ENCODE measurements around the gene PLEKHG4B.

The PLEKHG4B gene

DNA sequence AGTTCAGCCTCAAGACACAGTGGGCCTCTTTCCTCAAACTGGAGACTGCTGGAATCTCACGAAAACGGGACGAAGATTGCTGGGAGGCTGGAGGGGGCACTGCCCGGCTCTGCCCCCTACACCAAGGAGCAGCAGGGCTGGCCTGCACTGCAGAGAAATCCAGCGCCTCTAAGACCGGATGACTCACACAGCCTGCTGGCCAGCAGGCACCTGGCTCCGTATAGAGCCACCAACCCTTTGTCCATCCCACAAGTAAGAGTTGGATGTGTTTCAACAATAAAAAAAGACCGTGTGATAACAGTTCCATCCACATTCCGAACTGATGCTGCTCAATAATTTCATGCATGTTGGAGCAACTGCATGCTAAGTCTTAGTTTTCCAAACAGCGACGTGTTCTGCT, 114.4 kb downstream of the PLEKHG4B start:
- Histone ChIP-seq H3K9ac (no peak overlapping the region), H3K4me2 (ENCODE audit: low read length) (no peak overlapping the region), H3K36me3 (ENCODE audit: control insufficient read depth, insufficient read depth, low read length) (no peaks in the 10 kb centered on the region), H3K79me2 (peaks cover 14% of the 10 kb centered on the region), H3K27me3 (ENCODE audit: control insufficient read depth, insufficient read depth, low read length) (no peaks in the 10 kb centered on the region), H3K4me3 (ENCODE audit: low read depth, low read length) (no peak overlapping the region), H3K27ac (no peak overlapping the region), H3K9me3 (ENCODE audit: control insufficient read depth, low read length) (no peaks in the 10 kb centered on the region), H3K4me1 (no peaks in the 10 kb centered on the region), H2AFZ (no peak overlapping the region)
- TF ChIP-seq, protein P1, sequence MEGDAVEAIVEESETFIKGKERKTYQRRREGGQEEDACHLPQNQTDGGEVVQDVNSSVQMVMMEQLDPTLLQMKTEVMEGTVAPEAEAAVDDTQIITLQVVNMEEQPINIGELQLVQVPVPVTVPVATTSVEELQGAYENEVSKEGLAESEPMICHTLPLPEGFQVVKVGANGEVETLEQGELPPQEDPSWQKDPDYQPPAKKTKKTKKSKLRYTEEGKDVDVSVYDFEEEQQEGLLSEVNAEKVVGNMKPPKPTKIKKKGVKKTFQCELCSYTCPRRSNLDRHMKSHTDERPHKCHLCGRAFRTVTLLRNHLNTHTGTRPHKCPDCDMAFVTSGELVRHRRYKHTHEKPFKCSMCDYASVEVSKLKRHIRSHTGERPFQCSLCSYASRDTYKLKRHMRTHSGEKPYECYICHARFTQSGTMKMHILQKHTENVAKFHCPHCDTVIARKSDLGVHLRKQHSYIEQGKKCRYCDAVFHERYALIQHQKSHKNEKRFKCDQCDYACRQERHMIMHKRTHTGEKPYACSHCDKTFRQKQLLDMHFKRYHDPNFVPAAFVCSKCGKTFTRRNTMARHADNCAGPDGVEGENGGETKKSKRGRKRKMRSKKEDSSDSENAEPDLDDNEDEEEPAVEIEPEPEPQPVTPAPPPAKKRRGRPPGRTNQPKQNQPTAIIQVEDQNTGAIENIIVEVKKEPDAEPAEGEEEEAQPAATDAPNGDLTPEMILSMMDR (IDR thresholded peaks at IDR 0.05): no peak

DNA sequence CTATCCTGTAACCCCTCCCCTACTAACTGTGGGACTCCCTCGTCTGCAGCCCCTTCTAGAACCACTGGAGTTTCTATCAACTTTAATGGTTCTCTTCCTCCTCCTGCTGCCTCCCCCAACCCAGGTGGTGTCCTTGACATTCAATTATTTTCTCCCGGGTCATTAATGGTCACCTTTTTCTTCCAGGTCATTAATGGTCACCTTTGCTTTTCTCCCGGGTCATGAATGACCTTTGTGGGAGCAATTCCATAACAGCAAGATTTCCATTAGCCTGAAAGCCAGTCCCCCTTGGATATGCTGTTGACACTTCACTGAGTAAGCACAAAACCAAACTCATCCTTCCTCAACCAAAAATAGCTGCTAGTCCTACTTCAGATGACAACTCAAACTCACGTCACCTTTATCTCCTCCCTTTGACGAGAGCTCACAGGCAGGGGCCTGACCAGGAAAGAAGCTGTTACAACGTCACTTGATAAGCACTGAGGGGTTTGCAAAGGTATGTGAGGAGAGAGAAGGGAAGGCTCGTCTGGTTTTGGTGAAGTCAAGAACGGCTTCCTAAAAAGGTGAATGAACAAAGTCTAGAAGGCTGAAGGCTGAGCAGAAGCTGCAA, 115.1 kb downstream of the PLEKHG4B start:
- H3K4me2 ChIP-seq (ENCODE audit: low read length): no peak overlapping the region
- H3K4me1 ChIP-seq: no peaks in the 10 kb centered on the region
- H3K36me3 ChIP-seq (ENCODE audit: control insufficient read depth, insufficient read depth, low read length): no peaks in the 10 kb centered on the region
- no peak overlapping the region for H3K27ac ChIP-seq
- no peaks in the 10 kb centered on the region for H3K9me3 ChIP-seq (ENCODE audit: control insufficient read depth, low read length)
- H3K9ac ChIP-seq: no peak overlapping the region
- H3K79me2 ChIP-seq: peaks cover 13% of the 10 kb centered on the region
- TF ChIP-seq, protein P1 (IDR thresholded peaks at IDR 0.05): no peak
- no peak overlapping the region for H2AFZ ChIP-seq
- no peak overlapping the region for H3K4me3 ChIP-seq (ENCODE audit: low read depth, low read length)
- no peaks in the 10 kb centered on the region for H3K27me3 ChIP-seq (ENCODE audit: control insufficient read depth, insufficient read depth, low read length)

DNA sequence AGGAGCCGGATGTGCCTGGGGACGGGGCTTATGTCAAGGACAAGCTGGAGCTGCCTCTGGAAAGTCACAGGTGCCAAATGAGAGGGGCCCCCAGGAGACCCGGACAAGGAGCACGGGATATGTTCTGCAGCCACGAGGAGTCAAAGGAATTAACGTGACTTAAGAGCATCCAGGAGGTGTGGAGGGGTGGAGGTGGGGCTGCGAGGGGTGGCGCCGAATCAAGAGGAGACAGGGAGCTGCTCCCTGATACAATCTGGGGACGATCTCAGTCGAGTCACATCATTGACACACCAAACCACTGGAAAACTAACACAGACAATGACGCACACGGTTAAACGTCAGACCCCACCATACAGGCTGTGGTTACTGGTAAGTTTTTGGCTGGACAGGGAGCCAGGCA, 115.6 kb downstream of the PLEKHG4B start:
- H3K4me3 ChIP-seq (ENCODE audit: low read depth, low read length): no peak overlapping the region
- H3K36me3 ChIP-seq (ENCODE audit: control insufficient read depth, insufficient read depth, low read length): no peaks in the 10 kb centered on the region
- H3K27ac ChIP-seq: no peak overlapping the region
- no peaks in the 10 kb centered on the region for H3K27me3 ChIP-seq (ENCODE audit: control insufficient read depth, insufficient read depth, low read length)
- H3K4me2 ChIP-seq (ENCODE audit: low read length): no peak overlapping the region
- peaks cover 11% of the 10 kb centered on the region for H3K79me2 ChIP-seq
- H3K4me1 ChIP-seq: no peaks in the 10 kb centered on the region
- TF ChIP-seq, protein P1 (IDR thresholded peaks at IDR 0.05): no peak
- H3K9ac ChIP-seq: no peak overlapping the region
- no peaks in the 10 kb centered on the region for H3K9me3 ChIP-seq (ENCODE audit: control insufficient read depth, low read length)
- H2AFZ ChIP-seq: no peak overlapping the region

DNA sequence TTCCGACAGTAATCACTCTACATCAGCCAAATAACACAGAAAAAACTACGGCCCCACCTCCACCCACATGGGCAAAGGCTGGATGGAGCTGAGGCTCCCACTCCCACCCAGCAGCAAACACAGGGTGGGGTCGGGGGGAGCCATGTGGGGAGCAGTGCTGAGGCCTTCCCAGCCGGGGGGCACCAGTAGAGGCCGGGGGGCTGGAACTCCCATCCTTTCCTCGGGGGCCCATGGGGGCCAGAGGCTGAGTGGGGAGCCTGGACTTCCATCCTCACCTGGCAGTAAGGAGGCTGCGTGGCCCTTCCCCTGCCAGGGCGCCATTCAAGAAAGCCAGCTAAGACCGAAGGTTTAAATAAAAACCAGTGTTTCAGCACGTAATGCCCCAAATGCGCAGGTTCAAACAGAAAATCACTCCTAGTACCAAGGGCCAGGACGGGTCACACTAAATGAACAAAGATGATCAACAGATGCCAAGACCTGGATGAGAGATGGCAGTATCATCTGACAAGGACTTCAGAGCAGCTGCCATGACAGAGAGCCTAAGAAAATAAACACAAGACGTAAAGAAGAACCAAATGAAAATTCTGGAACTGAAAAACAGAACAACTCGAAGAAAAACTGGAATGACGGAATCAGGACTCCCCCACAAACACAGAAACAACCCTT, 116.6 kb downstream of the PLEKHG4B start:
- no peak overlapping the region for H3K4me3 ChIP-seq (ENCODE audit: low read depth, low read length)
- H2AFZ ChIP-seq: no peak overlapping the region
- peaks cover 16% of the 10 kb centered on the region for H3K79me2 ChIP-seq
- no peaks in the 10 kb centered on the region for H3K27me3 ChIP-seq (ENCODE audit: control insufficient read depth, insufficient read depth, low read length)
- H3K36me3 ChIP-seq (ENCODE audit: control insufficient read depth, insufficient read depth, low read length): no peaks in the 10 kb centered on the region
- H3K9me3 ChIP-seq (ENCODE audit: control insufficient read depth, low read length): no peaks in the 10 kb centered on the region
- no peaks in the 10 kb centered on the region for H3K4me1 ChIP-seq
- no peak overlapping the region for H3K9ac ChIP-seq
- no peak overlapping the region for H3K27ac ChIP-seq
- H3K4me2 ChIP-seq (ENCODE audit: low read length): no peak overlapping the region
- TF ChIP-seq, protein P1 (IDR thresholded peaks at IDR 0.05): no peak
